Endothelial cell of umbilical vein (primary cell): ENCODE measurements around the gene RRP36. TPM values are rescaled to one million over a fixed set of nuclear protein-coding genes. Genes with fewer than 3 reads are reported as not detected.

Experiments
- BruUV-seq: library from RNA; stranded (reverse); fragments of 400-500 nt; replicated peaks from 2 replicates; lab custom pipeline; 2021; lab: Mats Ljungman, UMichigan
- CTCF ChIA-PET: fragments of 300-600, 350-600 bp; sonication (Branson Sonifier 250); formaldehyde crosslinking; loops from one replicate; lab custom pipeline; 2021; ENCODE audit warnings: antibody characterized with exemption, inconsistent platforms; lab: Charles Lee
- POLR2A ChIA-PET: fragments of 300-600, 350-600 bp; sonication (Branson Sonifier 250); formaldehyde crosslinking; loops from one replicate; lab custom pipeline; 2021; ENCODE audit warnings: antibody characterized with exemption, inconsistent platforms; lab: Charles Lee
- DNase-seq: peaks from one replicate; pipeline ENCODE4 v3.0.0-alpha.2; 2011; ENCODE audit warnings: low read depth, low spot score
- FAIRE-seq: peaks from 2 replicates; lab custom pipeline; 2011; peaks lifted over from hg19 to GRCh38; lab: Jason Lieb, UNC
- H2AFZ ChIP-seq: 2 replicates; pipeline ENCODE4 v1.6.0; 2012; ENCODE audit warnings: low read depth, low read length, control low read depth, inconsistent platforms
- H3K27ac ChIP-seq: 2 replicates; pipeline ENCODE4 v1.5.1; 2011; ENCODE audit warnings: low read depth, mild to moderate bottlenecking, control low read depth, low read length, moderate library complexity; ENCODE audit not compliant: insufficient read depth
- H3K27me3 ChIP-seq, 2 experiments: 2 replicates each; pipeline versions ENCODE4 v1.6.0 to v1.6.1; 2011; ENCODE audit warnings: low read length in 2 of 2, mixed read lengths in 1 of 2; ENCODE audit not compliant: control insufficient read depth in 2 of 2, insufficient read depth in 2 of 2
- H3K36me3 ChIP-seq, 2 experiments: 2 replicates in 1 of 2; 3 replicates in 1 of 2; pipeline ENCODE4 v1.5.1; 2011; ENCODE audit warnings: low read length in 2 of 2, mild to moderate bottlenecking in 1 of 2, moderate library complexity in 1 of 2; ENCODE audit not compliant: control insufficient read depth in 2 of 2, insufficient read depth in 2 of 2; ENCODE audit errors: extremely low read depth in 1 of 2
- H3K4me1 ChIP-seq: 3 replicates; pipeline ENCODE4 v1.5.1; 2011; ENCODE audit warnings: mild to moderate bottlenecking, low read length; ENCODE audit not compliant: control insufficient read depth, insufficient read depth; ENCODE audit errors: extremely low read depth
- H3K4me2 ChIP-seq: 2 replicates; pipeline ENCODE4 v1.6.1; 2011; ENCODE audit warnings: low read length, control low read depth, mixed read lengths; ENCODE audit not compliant: insufficient read depth
- H3K4me3 ChIP-seq, 3 experiments: fragments of 200-600 bp in 1 of 3; sonication (generic), shearing (Covaris generic) in 1 of 3; replicated peaks in 1 of 3; 2 replicates each; pipeline ENCODE4 v1.5.1; 2011 to 2016; ENCODE audit warnings: control low read depth in 3 of 3, low read length in 3 of 3, mild to moderate bottlenecking in 2 of 3, inconsistent platforms in 1 of 3, low read depth in 1 of 3, moderate library complexity in 1 of 3; ENCODE audit not compliant: insufficient read depth in 1 of 3
- H3K79me2 ChIP-seq: 2 replicates; pipeline ENCODE4 v1.6.0; 2012; ENCODE audit warnings: low read length, inconsistent platforms; ENCODE audit not compliant: control insufficient read depth, insufficient read depth
- H3K9ac ChIP-seq: replicated peaks from 2 replicates; pipeline ENCODE3; 2011; ENCODE audit warnings: low read length, control low read depth; ENCODE audit not compliant: insufficient read depth; ENCODE audit errors: extremely low read depth
- H3K9me1 ChIP-seq: replicated peaks from 3 replicates; pipeline ENCODE4 v1.6.0; 2011; ENCODE audit warnings: mild to moderate bottlenecking, low read length; ENCODE audit not compliant: control insufficient read depth, insufficient read depth; ENCODE audit errors: extremely low read depth
- H3K9me3 ChIP-seq: replicated peaks from 2 replicates; pipeline ENCODE4 v1.5.1; 2012; ENCODE audit warnings: low read length, inconsistent platforms; ENCODE audit not compliant: control insufficient read depth, insufficient read depth
- H4K20me1 ChIP-seq: replicated peaks from 2 replicates; pipeline ENCODE3; 2011; ENCODE audit warnings: mild to moderate bottlenecking, low read length; ENCODE audit not compliant: control insufficient read depth, insufficient read depth; ENCODE audit errors: extremely low read depth
- CTCF ChIP-seq, 2 donors: IDR thresholded peaks; 1 replicate in 1 of 2; 2 replicates in 1 of 2; pipeline ENCODE4 v1.5.1; 2011; ENCODE audit warnings: low read length in 2 of 2, mild to moderate bottlenecking in 2 of 2, moderate library complexity in 2 of 2, control low read depth in 1 of 2, inconsistent platforms in 1 of 2, low read depth in 1 of 2; ENCODE audit not compliant: insufficient read depth in 1 of 2; ENCODE audit errors: extremely low read depth in 1 of 2
- EZH2 ChIP-seq: IDR thresholded peaks from 2 replicates; pipeline ENCODE4 v1.6.1; 2012; ENCODE audit warnings: borderline replicate concordance, low read depth, mild to moderate bottlenecking, moderate library complexity, low read length, inconsistent platforms; ENCODE audit not compliant: severe bottlenecking
- FOS ChIP-seq: IDR thresholded peaks from 2 replicates; pipeline ENCODE4 v1.6.1; 2011; ENCODE audit warnings: mild to moderate bottlenecking, low read length, moderate library complexity, borderline replicate concordance; ENCODE audit not compliant: insufficient read depth
- GATA2 ChIP-seq: IDR thresholded peaks from 2 replicates; pipeline ENCODE4 v1.7.0; 2011; ENCODE audit warnings: low read depth, mild to moderate bottlenecking, moderate library complexity, mixed read lengths, low read length; ENCODE audit not compliant: insufficient read length, insufficient read depth
- JUN ChIP-seq: IDR thresholded peaks from 2 replicates; pipeline ENCODE4 v1.6.1; 2011; ENCODE audit warnings: borderline replicate concordance, low read depth; ENCODE audit not compliant: insufficient read length, insufficient read depth
- MAX ChIP-seq: IDR thresholded peaks from 2 replicates; pipeline ENCODE4 v1.6.1; 2011; ENCODE audit not compliant: insufficient read depth, insufficient read length
- MYC ChIP-seq: IDR thresholded peaks from one replicate; pipeline ENCODE4 v1.6.1; 2011; ENCODE audit warnings: mild to moderate bottlenecking, low read depth, low read length
- POLR2A ChIP-seq: IDR thresholded peaks from 2 replicates; pipeline ENCODE4 v1.6.1; 2012; ENCODE audit warnings: low read depth, mild to moderate bottlenecking, control low read depth, low read length
- POLR2AphosphoS5 ChIP-seq: IDR thresholded peaks from 2 replicates; pipeline ENCODE4 v1.6.1; 2012; ENCODE audit warnings: low read depth, mild to moderate bottlenecking, control low read depth, low read length, moderate library complexity; ENCODE audit not compliant: insufficient read depth
- dilution Hi-C: fragments of 300-500 bp; cut with MboI; formaldehyde crosslinking; loops from one replicate; pipeline ENCODE4 v1.15.0; 2019; ENCODE audit warnings: low sequenced_read_pairs; ENCODE audit not compliant: extremely low pct_ligation_motif_present
- intact Hi-C: fragments of 100-400 bp; cut with micrococcal nuclease; formaldehyde crosslinking; loops from one replicate; pipeline ENCODE4 v1.10.0; 2022
- polyA plus RNA-seq, 4 experiments: library from polyadenylated mRNA; depleted of rRNA in 3 of 4; stranded (reverse) in 3 of 4; unstranded in 1 of 4; fragments of >200 nt; gene quantifications; 2 replicates each; pipeline versions ENCODE4 v1.2.1 to v1.2.3, GENCODE V29; 2011 to 2012; ENCODE audit warnings: missing spikeins in 1 of 4
- total RNA-seq: library from RNA; stranded (reverse); gene quantifications from 2 replicates; pipeline ENCODE4 v1.2.3, GENCODE V29; 2021

RRP36 gene
- total and polyA plus RNA-seq, 2 donors (not counting 3 experiments of a cell fraction or from before 2014, with no cell fraction given) = 40.2 to 103 TPM

GRCh38 chr6:42984924-42985475 is 36.4 kb upstream of the RRP36 start:
- Histone ChIP-seq H3K9me1 (no peaks in the 10 kb centered on the region), H3K27me3 (no peaks in the 10 kb centered on the region), H4K20me1 (peaks cover 3% of the 10 kb centered on the region), H3K27ac (no peak overlapping the region), H2AFZ (peak overlapping the region; percentile 39), H3K4me3 (peak overlapping the region; percentile 57 to 90 (median 83)), H3K9me3 (no peaks in the 10 kb centered on the region), H3K9ac (peak overlapping the region; percentile 71), H3K4me1 (peaks cover 28% of the 10 kb centered on the region), H3K4me2 (peak overlapping the region; percentile 51), H3K36me3 (peaks cover 0 to under 1% of the 10 kb centered on the region in 2 experiments), H3K79me2 (peaks cover 15% of the 10 kb centered on the region)
- dilution Hi-C loops (no loop called here), intact Hi-C loops (loop anchor here (1.0 to 5.0 kb wide), 4 partner anchors 28 to 186 kb away; partner anchors contain the start of genes CUL7, MEA1 and SRF)
- FAIRE-seq = peak; percentile 81
- peak; percentile 20 for DNase-seq
- no peak for TF ChIP-seq POLR2AphosphoS5
- CTCF ChIA-PET = no interaction called here
- POLR2A ChIA-PET = interaction anchor here (1.0 to 1.2 kb wide), 3 partner anchors 11 to 75 kb away, joined by 3 to 8 read pairs (median 3); partner anchors contain the start of genes KLC4 and MRPL2
- BruUV-seq = TSS peak; percentile 24

GRCh38 chr6:42987533-42988451 is 33.6 kb upstream of the RRP36 start:
- dilution Hi-C loops = no loop called here
- no peak overlapping the region for H3K4me3 ChIP-seq
- POLR2A ChIA-PET = interaction anchor here (0.5 kb wide), 1 partner anchor 12 kb away, joined by 5 read pairs; no protein-coding TSS in a partner anchor
- intact Hi-C loops = no loop called here
- H3K9ac ChIP-seq = no peak overlapping the region
- BruUV-seq = no TSS peak
- H3K36me3 ChIP-seq = peaks cover 0 to 10% of the 10 kb centered on the region in 2 experiments
- H2AFZ ChIP-seq = no peak overlapping the region
- no peak overlapping the region for H3K4me2 ChIP-seq
- peaks cover 15% of the 10 kb centered on the region for H3K79me2 ChIP-seq
- no peaks in the 10 kb centered on the region for H3K9me3 ChIP-seq
- DNase-seq (no peak), FAIRE-seq (no peak)
- peaks cover 20% of the 10 kb centered on the region for H3K4me1 ChIP-seq
- no peak for TF ChIP-seq EZH2
- no peak for TF ChIP-seq MYC
- no peak for TF ChIP-seq GATA2
- TF ChIP-seq JUN = no peak
- no peak for TF ChIP-seq CTCF (IDR thresholded peaks at IDR 0.05; ENCODE audit: extremely low read depth in 1 of 2, insufficient read depth in 1 of 2, low read depth in 1 of 2, low read length in 2 of 2)
- TF ChIP-seq FOS = no peak
- no peak for TF ChIP-seq MAX
- TF ChIP-seq POLR2AphosphoS5 = no peak
- no peak for TF ChIP-seq POLR2A
- peaks cover 3% of the 10 kb centered on the region for H4K20me1 ChIP-seq
- H3K27me3 ChIP-seq = no peaks in the 10 kb centered on the region
- no peaks in the 10 kb centered on the region for H3K9me1 ChIP-seq
- no peak overlapping the region for H3K27ac ChIP-seq
- CTCF ChIA-PET = interaction anchor here (1.0 to 1.1 kb wide), 3 partner anchors 9 to 26 kb away, joined by 3 to 4 read pairs (median 3); partner anchors contain the start of genes KLHDC3 and MEA1
